Lower leg skin (tissue), 4 donors: ENCODE measurements around the gene TMCC1. TPM values are rescaled to one million over a fixed set of nuclear protein-coding genes. Genes with fewer than 3 reads are reported as not detected.
A peak's percentile ranks its signal among the peaks of the same experiment; 100 is the strongest.
"Not testable (repeated sequence)": the region's sequence is repeated elsewhere in the genome, so short reads cannot be mapped to it uniquely, and the experiment has no call there.

ENCODE experiments used
- DNase-seq, 2 donors: peaks; one replicate each; pipeline ENCODE4 v3.0.0-alpha.2; 2019; ENCODE audit warnings: low spot score in 2 of 2
- H3K4me3 ChIP-seq: fragments of 200-600 bp; sonication (generic); 2 replicates; pipeline ENCODE4 v1.5.1; 2017; ENCODE audit warnings: mild to moderate bottlenecking, low read depth; ENCODE audit not compliant: poor library complexity, severe bottlenecking
- POLR2A ChIP-seq, 2 donors: fragments of 450-650 bp; IDR thresholded peaks; one replicate each; pipeline ENCODE4 v1.6.1; 2016 to 2017; ENCODE audit warnings: antibody characterized with exemption in 2 of 2, mild to moderate bottlenecking in 1 of 2, moderate library complexity in 1 of 2
- WGBS, 2 donors: methylation state at CpG; one replicate each; pipeline ENCODE4 v1.1.5; 2018; 5-methylcytosine and 5-hydroxymethylcytosine counted together
- intact Hi-C: fragments of 100-400 bp; cut with DNase I; formaldehyde crosslinking; loops from one replicate; pipeline ENCODE4 v1.15.0; 2023; ENCODE audit warnings: low total_unique reads
- total RNA-seq, 4 donors: library from RNA; depleted of rRNA; stranded (reverse); fragments of >200 nt; gene quantifications; one replicate each; pipeline ENCODE4 v1.1.0, GENCODE V29; 2016
- TF ChIP-seq, protein P1 (sequence below), 3 donors: fragments of 450-650 bp; IDR thresholded peaks; one replicate each; pipeline ENCODE4 v1.5.1; 2016; ENCODE audit warnings: antibody characterized with exemption in 3 of 3, mild to moderate bottlenecking in 3 of 3, moderate library complexity in 2 of 3

TMCC1 gene
- total RNA-seq, 4 donors from 2014 or later, result 15.1 to 28.6 (median 18.8) TPM

DNA sequence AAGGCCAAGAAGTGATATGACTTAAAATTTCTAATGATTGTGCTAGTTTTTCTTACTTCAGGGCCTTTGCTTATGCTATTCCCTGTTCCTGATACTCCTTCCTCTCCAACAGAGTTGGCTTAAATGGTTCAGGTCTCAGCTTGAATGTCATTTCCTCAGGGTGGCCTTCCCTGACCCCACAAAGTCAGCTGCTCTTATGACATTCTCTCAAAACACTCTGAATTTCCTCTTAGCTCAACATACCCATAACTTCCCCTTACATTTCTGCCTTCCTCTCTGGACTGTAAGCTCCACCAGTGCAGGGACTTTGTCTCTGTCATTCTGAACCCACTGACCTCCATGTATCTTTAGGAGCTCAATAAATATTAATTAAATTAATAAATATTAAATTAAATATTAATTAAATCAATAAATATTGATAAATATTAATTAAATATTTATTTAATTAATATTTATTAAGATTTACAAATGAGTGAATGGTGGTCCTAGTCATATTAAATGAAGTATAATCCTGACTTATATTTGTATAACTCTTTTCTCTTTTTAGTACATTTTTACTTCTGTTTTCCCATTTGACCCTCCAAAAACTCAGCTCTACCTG is 17.9 kb upstream of the TMCC1 start:
- no peak for DNase-seq
- no peak overlapping the region for H3K4me3 ChIP-seq
- TF ChIP-seq POLR2A (IDR thresholded peaks at IDR 0.05), result no peak
- TF ChIP-seq, protein P1, sequence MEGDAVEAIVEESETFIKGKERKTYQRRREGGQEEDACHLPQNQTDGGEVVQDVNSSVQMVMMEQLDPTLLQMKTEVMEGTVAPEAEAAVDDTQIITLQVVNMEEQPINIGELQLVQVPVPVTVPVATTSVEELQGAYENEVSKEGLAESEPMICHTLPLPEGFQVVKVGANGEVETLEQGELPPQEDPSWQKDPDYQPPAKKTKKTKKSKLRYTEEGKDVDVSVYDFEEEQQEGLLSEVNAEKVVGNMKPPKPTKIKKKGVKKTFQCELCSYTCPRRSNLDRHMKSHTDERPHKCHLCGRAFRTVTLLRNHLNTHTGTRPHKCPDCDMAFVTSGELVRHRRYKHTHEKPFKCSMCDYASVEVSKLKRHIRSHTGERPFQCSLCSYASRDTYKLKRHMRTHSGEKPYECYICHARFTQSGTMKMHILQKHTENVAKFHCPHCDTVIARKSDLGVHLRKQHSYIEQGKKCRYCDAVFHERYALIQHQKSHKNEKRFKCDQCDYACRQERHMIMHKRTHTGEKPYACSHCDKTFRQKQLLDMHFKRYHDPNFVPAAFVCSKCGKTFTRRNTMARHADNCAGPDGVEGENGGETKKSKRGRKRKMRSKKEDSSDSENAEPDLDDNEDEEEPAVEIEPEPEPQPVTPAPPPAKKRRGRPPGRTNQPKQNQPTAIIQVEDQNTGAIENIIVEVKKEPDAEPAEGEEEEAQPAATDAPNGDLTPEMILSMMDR (IDR thresholded peaks at IDR 0.05), result no peak
- intact Hi-C loops, result no loop called here

DNA sequence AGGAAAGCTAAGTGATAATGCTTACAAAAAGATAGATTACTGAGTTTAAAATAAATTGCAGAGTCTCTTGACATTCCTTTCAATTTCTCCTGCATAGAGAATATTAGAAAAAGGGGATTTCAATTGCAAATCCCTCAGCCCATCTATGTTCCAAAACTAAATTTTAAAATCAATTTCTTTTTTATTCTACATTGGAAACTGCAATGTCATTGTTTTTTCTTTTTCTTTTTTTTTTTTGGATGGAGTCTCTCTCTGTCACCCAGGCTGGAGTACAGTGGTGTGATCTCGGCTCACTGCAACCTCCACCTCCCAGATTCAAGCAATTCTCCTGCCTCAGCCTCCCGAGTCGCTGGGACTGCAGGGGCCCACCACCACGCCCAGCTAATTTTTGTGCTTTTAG is 15.7 kb upstream of the TMCC1 start:
- intact Hi-C loops, H3K4me3 ChIP-seq, DNase-seq: not testable (repeated sequence)
- WGBS, 2 donors, result 86 to 90% methylated on average over 4 of the region's 4 CpGs

DNA sequence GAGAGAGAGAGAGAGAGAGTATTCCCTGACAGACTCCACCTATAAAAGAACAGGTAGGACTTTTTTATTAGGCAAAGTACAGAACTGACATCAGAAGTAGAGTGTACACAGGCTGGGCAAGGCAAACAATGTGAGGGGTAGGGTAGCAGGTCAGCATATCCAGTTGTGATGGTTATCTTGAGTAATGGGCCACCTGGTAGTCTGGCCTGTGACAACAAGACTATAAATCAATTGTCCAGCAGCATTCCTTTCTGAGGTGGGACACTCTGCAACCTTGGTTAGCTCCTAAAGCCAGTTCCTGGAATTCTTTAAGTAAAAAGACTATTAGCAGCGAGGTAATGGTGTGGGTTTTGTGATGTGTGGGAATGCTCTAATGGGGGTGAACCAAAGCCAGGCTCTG is 14.9 kb upstream of the TMCC1 start:
- no peak overlapping the region for H3K4me3 ChIP-seq
- intact Hi-C loops, result no loop called here
- no peak for DNase-seq
- 79 to 82% methylated on average over 1 of the region's 1 CpG for WGBS, 2 donors
- TF ChIP-seq POLR2A (IDR thresholded peaks at IDR 0.05), result no peak
- TF ChIP-seq, protein P1 (IDR thresholded peaks at IDR 0.05), result no peak

DNA sequence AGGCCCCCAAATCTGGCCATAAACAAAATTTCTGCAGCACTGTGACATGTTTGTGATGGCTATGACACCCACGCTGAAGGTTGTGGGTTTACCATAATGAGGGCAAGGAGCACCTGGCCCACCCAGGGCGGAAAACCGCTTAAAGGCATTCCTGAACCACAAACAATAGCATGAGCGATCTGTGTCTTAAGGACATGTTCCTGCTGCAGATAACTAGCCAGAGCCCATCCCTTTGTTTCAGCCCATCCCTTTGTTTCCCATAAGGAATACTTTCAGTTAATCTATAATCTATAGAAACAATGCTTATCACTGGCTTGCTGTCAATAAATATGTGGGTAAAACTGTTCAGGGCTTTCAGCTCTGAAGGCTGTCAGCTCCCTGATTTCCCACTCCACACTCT is 7.8 kb upstream of the TMCC1 start:
- DNase-seq, intact Hi-C loops, H3K4me3 ChIP-seq: not testable (repeated sequence)
- WGBS, 2 donors, result 92 to 100% methylated on average over 4 of the region's 4 CpGs

DNA sequence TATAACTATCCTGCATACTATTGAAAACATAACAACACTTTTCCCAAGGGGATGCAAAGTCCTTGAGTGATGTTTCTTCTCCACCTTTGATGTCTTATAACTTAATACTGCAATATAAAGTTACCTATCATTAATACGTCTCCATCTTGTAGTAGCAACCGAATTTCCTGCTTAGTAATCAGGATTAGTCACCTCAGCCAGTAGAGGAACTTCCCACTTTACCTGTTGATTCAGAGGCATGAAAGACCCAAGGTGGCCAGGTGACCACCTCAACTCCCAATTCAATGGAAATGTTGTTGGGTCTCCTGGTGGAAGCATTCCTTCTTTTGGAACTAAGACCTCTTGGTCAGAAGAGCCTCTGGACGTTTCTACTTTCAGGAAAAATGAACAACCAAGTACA is 3.5 kb upstream of the TMCC1 start:
- no peak for DNase-seq
- 54 to 95% methylated on average over 3 of the region's 3 CpGs for WGBS, 2 donors
- intact Hi-C loops, result no loop called here
- TF ChIP-seq, protein P1 (IDR thresholded peaks at IDR 0.05), result no peak
- no peak for TF ChIP-seq POLR2A (IDR thresholded peaks at IDR 0.05)
- H3K4me3 ChIP-seq, result no peak overlapping the region

DNA sequence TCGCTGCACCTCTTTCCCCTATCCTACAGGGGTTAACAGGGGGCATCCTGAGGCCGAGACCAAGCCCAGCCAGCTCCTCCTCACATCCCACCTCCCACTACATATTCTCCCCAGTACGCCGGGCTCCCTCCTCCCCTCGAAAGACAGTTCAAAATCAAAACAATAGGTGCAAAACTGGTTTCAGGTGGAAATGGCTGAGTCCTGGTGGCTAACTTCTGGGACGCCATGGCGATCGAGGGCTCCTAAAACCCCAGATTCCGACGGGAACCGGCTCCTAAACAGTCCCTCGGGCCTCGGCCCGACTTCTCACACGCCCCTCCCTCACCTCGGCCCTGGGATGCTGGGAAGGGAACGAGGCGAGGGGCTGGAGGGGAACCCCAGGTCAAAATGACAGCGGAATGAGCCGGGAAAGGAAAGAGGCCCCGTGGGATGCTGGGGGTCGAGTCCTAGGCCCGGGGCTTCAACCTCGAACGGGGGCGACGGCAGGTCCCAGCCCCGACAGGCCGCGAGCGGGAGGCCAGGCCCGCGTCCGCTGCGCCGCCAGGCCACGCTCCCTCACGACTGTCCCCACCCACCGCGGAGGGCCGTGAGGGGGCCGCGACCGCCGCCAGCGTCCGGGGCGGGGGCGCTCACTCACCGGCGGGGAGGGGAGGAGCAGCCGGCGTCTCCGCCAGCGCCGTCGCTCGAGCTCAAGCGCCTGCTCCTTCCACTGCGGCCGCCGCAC is 492 bp downstream of the TMCC1 start:
- no peak for TF ChIP-seq POLR2A (IDR thresholded peaks at IDR 0.05)
- TF ChIP-seq, protein P1 (IDR thresholded peaks at IDR 0.05), result no peak
- DNase-seq, result peak; percentile 18 to 88
- WGBS, 2 donors, result 0 to 2% methylated on average over 22 to 40 of the region's 62 CpGs
- H3K4me3 ChIP-seq, result peak overlapping the region; percentile 75
- intact Hi-C loops, result no loop called here

DNA sequence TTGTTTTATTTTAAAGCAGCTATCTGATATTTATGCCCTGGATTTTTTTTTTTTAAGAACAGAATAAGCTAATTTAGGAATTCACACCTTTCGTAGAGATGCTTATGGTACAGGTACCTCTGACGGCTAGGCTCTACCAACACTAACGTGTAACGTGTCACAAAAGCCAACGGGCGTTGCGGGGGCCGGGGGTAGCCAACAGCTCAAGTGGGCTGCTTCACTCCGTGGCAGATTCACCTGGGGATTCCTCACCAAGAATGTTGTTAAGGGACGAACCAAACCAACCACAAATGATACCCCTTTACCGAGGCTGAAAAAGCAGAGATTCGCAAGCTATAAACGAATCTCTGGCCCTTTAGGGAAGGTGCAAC is 1.0 kb downstream of the TMCC1 start:
- 5 to 8% methylated on average over 13 of the region's 13 CpGs for WGBS, 2 donors
- no peak for DNase-seq
- intact Hi-C loops, result no loop called here
- peak overlapping the region; percentile 75 for H3K4me3 ChIP-seq
- no peak for TF ChIP-seq POLR2A (IDR thresholded peaks at IDR 0.05)
- TF ChIP-seq, protein P1 (IDR thresholded peaks at IDR 0.05), result no peak
